D721Med (cell line): ENCODE data around the gene GATA2.

ENCODE experiments used
- DNase-seq: peaks from one replicate; pipeline ENCODE4 v3.0.0; 2011; ENCODE audit warnings: low spot score; ENCODE audit not compliant: insufficient read length
- FAIRE-seq: peaks from 2 replicates; lab custom pipeline; 2011; peaks lifted over from hg19 to GRCh38; lab: Jason Lieb, UNC
- TF ChIP-seq, protein P1 (sequence below): IDR thresholded peaks from 2 replicates; pipeline ENCODE4 v1.5.1; 2012; ENCODE audit warnings: mild to moderate bottlenecking, control low read depth; ENCODE audit not compliant: insufficient read depth; ENCODE audit errors: missing control alignments

Gene GATA2

DNA sequence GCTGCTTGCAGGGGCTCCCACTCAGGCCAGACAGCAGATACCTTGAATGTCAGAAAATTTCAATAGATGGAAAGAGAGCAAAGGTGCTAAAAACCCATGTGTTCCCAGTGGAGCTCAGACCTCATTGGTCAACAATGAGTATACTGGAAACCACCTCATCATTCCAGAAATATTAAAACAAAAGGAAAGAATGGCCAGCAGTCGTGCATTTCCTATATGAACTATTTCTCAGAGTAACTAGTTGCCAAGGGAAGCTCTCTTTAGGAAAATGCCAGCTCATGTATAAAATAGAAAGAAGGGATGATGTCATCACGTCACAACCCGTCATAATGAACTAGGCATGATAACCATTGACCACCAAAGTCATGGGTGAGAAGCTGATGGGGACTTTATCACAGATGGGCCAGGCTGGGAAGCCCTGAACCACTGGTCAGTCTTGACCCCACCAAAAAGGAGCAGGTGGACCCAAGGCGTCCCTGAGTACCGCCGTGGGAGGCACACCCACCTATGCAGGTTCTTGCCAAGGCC is 43.8 kb downstream of the GATA2 start:
- FAIRE-seq (no peak), DNase-seq (no peak)
- TF ChIP-seq, protein P1, sequence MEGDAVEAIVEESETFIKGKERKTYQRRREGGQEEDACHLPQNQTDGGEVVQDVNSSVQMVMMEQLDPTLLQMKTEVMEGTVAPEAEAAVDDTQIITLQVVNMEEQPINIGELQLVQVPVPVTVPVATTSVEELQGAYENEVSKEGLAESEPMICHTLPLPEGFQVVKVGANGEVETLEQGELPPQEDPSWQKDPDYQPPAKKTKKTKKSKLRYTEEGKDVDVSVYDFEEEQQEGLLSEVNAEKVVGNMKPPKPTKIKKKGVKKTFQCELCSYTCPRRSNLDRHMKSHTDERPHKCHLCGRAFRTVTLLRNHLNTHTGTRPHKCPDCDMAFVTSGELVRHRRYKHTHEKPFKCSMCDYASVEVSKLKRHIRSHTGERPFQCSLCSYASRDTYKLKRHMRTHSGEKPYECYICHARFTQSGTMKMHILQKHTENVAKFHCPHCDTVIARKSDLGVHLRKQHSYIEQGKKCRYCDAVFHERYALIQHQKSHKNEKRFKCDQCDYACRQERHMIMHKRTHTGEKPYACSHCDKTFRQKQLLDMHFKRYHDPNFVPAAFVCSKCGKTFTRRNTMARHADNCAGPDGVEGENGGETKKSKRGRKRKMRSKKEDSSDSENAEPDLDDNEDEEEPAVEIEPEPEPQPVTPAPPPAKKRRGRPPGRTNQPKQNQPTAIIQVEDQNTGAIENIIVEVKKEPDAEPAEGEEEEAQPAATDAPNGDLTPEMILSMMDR, result no peak

DNA sequence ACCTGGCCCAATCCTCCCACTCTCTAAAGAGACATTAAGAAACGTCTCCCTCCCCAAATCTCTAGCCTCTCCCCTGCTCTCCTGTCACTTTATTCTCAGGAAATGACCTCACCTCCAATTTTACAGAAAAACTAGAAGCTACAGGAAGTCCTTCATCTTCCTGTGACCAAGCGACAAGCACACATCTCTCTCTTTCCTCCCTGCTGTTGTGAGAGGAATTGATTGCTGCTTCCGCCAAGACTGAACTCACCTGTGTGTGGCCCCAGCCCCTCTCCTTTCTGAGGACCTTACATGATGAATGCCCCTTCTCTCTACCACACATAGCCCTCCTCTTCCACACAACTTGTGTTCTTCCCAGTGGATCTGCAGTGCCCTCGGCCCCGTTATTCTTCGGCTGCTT is 44.5 kb downstream of the GATA2 start:
- TF ChIP-seq, protein P1, result no peak
- FAIRE-seq, result no peak
- no peak for DNase-seq

DNA sequence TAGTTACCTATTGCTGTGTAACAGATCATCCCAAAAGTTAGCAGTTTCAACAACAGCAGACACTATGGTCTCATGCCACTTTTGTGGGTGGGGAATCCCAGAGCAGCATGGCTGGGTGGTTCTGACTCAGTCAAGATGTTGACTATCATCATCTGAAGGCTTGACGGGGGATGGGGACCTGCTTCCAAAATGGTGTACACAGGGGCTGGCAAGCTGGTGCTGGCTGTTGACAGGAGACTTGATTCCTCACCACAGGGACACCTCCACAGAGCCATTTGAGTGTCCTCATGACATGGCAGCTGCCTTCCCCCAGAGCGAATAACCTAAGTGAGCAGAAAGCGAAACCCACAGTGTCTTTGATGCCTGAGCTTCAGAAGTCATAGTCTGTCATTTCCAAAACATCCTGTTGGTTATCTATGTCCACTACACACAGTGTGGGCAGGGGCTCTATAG is 45.4 kb downstream of the GATA2 start:
- DNase-seq, result no peak
- TF ChIP-seq, protein P1, result no peak
- no peak for FAIRE-seq

DNA sequence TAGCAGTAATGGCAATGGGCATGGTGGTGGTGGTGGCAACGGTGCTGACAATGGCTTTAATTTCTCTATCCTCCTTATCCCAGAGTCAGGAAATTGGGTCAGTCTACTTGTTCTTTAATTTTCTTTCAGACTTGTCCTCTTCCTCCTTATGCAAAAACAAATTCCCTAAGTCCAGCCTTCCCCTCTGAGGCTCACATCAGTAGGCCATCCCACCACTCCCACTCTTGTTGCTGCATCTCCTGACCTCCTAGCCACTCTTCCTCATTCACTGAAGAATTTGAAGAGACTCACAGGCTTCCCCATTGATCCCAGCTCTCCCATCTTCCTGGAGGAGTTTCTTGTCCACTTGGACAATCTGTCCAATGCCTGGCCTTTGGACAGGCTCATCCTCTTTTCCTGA is 46.2 kb downstream of the GATA2 start:
- DNase-seq (no peak), FAIRE-seq (no peak)
- TF ChIP-seq, protein P1, result no peak

DNA sequence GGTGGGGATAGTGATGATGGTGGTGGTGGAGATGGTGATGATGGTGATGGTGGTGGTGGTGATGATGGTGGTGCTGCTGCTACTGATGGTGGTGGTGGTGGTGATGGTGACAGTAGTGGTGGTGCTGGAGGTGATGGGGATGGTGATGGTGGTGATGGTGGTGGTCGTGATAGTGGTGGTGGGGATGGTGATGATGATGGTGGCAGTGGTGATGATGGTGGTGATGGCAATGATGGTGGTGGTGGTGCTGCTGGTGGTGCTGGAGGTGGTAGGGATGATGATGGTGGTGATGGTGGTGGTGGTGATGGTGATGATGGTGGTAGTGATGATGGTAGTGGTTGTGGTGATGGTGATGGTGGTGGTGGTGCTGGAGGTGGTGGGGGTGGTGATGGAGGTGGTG is 47.6 kb downstream of the GATA2 start:
- FAIRE-seq (no peak), DNase-seq (no peak)
- TF ChIP-seq, protein P1, result no peak

DNA sequence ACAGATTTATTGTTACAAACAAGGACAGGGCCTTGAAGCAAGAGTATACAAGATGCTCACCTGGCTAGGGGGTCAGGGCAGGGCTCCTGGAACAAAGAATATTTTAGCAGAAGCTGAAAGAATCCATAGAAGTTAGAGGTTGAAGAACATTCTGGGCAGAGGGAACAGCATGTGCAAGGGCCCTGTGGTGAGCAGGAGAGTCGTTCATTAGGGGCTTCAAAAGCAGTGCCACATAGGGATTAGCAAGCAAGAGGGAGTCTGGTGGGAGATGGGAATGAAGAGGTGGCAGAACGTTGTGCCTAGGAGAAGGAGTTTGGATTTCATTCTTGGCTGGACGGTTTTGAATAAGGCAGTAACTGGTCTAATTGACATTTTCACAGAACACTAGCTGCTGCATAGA is 49.2 kb downstream of the GATA2 start:
- FAIRE-seq (no peak), DNase-seq (no peak)
- TF ChIP-seq, protein P1, result no peak

DNA sequence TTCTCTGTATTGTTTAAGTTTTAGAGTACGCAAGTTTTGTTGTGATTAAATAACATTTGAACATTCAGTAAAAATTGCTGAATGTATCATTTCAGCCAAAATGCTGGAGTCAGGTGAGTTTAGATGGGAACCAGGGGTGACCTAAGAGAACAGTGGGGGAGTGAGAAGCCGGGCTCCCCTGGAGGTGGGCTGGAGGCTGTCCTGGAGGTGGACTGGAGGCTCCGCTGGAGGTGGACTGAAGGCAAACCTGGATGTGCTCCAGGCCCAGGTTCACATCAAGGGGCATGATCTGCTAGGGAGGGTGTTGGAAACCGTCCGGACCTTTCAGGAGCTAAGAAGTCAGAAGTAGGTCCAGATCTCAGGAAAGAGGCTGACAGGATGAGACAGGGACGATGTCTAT is 50.1 kb downstream of the GATA2 start:
- DNase-seq, result no peak
- TF ChIP-seq, protein P1, result no peak
- no peak for FAIRE-seq
